ENCODE measurements around the gene TBC1D21.

Gene TBC1D21

GRCh38 chr15:73873456-73873855, at the start of gene TBC1D21:
TBC1D21 (plus strand) TSS chr15:73873564; CDS start chr15:73873710, 146 bp downstream.
- DNase-seq: no peak

DNA sequence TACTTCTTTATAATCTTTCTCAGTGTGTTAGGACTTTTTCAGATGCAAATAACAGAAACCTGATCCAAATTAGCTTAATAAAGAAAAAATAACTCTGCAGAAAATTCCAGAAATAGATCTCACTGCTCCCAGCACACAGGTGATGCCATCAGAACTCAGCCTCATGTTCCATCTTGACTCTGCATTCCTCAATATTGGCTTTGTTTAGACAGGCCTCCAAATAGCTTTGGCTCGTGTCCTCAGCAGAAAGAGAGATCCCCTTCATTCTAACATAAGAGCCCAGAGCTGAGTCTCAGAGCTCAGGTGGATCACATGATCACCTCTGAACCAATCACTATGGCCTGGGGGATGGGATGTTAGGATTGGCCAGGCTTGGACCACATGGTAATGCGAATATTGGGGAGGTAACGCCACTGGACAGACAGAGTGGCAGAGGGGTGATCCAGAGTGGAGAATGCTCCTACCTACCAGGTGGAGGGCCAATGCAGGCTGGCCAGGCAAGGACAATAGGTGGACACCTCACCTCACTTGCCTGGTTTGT, 46.6 kb upstream of the TBC1D21 start:
- DNase-seq: no peak

- DNase-seq: no peak
Observed at GRCh38 chr15:73829523-73829922, 43.8 kb upstream of the TBC1D21 start.

DNA sequence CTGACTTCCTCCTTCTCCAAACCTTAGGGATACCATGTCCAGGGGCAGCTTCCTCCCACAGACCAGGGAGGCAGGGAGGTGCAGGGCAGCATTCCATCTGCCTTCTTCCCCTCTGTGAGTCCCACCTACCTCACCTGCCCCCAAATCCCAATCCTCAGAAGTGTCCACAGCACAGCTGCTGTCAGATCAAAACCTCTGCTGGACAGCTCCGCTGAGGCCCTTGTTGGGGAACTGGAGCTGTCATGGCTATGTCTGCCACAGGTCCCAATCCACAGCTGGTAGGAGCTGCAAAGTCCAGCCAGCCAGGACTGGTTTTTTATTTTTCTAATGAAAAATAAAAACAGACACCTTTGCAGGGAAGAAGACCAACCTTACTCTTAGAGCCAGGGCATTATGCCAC, 40.7 kb upstream of the TBC1D21 start:
- DNase-seq: no peak

- no peak for DNase-seq
Observed at GRCh38 chr15:73836845-73837244, 36.5 kb upstream of the TBC1D21 start.

- no peak for DNase-seq
Observed at GRCh38 chr15:73838831-73839426, 34.4 kb upstream of the TBC1D21 start.

- DNase-seq: no peak
Observed at GRCh38 chr15:73839699-73840377, 33.5 kb upstream of the TBC1D21 start.

DNA sequence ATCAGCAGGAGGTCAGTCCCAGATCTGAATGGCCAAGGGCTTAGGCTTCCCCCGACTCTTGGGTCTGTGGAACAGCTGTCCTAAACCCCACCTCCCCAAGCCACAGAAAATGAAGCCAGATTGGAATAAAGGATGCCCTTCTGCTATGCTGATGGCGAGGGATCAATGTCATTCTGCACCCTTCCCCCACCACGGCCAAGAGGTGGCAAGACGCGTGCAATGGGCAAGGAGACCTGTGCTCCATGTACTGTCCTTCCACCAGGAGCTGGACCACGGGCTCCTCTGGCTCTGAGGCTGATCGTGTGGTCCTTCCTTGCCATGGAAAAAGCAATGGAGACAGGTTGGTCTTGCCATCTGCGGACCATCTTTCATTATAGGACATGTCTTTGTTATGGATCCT, 32.6 kb upstream of the TBC1D21 start:
- DNase-seq: no peak

DNA sequence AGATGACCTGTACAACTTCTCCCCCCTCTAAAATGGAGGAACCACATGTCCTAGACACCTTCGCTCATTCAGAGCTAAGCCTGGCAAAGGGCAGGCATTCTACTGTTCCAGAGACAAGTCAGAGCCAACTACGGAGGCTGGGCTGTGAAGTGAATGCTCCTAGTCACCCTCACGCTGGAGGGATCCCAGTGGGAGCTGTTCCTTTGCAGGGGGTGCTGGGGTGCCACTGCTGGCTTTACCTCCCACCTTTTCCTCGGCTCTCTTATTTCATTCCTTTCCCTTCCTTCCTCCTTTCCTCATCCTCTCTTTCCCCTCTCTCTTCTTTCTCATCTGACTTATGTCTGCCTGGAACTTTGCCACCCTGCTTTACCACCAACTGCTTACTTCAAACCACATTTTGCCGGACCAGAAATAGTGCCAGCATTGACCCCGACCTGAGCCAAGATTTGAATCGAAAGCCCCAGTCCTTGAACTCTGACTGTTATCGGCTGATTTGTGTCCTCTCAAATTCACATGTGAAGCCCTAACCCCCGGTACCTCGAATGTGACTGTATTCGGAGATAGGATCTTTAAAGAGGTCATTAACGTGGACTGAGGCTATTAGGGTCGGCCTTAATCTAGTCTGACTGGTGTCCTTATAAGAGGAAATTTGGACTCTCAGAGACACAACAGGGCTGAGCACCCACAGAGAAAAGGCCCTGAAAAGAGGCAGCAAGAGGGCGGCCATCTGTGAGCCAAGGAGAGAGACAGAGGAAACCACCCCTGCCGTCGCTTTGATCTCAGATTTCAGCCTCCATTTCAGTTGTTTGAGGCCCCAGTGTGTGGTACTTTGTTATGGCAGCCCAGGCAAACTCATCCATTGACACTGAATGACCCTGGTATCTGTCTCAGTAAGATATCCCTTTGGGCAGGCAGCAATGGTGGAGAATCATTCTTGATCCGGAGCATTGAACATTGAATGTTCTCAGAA, 31.3 kb upstream of the TBC1D21 start:
- DNase-seq: no peak

GRCh38 chr15:73843787-73844186, 29.6 kb upstream of the TBC1D21 start:
- no peak for DNase-seq

DNA sequence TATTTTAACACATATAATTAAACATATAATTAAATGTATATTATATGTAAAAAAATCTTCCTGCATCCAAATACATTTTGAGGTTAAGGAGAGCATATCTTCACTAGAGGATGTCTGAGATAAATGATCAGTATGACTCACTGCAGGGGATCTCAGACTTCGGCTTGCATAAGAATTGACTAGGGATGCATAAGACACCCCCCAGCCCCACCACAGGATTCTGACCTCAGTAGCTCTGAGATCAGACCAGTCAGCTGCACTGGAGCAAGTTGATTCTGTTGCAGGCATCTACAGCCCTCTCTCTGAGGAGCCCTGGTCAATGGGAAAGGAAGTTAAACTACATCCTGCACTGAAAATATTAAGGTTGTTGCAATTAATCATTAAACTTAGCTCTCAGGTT, 29.0 kb upstream of the TBC1D21 start:
- no peak for DNase-seq

DNA sequence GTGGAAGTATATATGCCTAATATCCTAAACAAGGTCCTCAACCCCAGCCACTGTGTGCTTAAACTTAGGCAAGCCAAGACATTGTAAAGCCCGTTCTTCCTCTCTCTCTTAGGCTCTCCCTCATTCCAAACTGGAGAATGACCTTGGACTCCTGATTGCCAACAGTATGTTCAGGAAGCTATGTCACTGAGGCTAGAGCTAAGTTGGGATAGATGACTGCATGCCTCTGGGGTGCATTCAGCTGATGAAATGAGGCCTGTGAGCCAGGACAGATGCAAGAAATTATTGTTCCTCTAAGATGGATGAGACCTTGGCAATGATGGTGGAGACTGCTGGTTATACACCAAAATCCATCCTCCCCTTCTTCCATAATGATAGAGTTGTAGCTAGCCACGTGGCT, 27.9 kb upstream of the TBC1D21 start:
- no peak for DNase-seq

DNA sequence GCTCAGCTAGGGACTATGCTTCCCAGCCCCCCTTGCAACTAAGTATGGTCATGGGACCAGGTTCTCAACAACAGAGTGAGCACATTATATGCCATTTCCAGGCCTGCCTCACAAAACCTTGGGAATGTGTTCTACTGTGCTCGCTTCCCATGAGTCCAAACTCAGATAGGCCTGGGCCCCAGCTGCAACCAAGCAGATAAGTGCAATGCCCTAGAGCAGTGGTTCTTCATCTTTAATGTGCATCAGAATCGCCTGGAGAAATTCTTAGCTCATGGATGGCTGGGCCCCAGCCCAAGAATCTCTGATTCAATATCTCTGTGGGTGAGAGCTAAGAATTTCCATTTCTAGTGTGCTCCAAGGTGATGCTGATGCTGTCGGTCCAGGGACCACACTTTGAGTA, 27.5 kb upstream of the TBC1D21 start:
- no peak for DNase-seq

DNA sequence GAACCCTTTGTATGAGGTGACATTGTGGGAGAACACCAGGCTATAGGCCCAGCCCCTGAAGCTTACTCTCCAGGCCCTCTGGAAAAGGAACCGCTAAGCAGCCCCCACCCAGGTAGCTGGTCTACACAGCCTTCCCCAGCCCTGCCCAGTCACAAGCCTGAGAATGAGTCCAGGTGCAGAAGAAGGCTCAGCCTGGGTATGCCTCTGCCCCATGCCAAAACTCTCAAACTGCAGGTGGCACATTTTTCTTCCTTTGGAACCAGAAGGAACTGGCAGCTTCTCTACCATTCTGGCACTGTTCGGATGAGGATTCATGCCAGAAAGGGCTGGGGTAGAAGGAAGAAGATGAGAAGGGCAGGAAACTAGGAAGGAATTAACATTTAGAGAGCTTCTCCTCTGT, 23.7 kb upstream of the TBC1D21 start:
- no peak for DNase-seq

GRCh38 chr15:73850228-73850627, 23.1 kb upstream of the TBC1D21 start:
- DNase-seq: no peak

DNA sequence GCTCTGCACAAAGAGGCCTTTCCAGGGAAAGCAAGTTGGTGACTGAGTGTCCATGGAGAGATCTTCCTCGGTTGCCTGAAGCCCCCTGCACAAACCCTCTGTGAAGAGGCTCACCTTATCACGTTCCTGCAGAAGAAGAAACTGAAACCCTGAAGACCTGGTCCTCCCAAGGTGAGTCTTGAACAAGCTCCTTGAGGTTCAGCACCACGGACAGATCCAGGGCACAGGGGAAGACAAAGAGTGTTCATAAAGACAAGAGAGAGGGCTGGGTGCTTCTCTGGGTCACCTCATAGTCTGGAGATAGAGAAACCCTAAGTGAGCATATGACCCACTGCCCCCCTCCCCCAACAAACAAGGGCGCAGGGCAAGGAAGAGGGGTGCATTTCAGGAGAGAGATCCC, 21.7 kb upstream of the TBC1D21 start:
- DNase-seq: no peak

GRCh38 chr15:73852507-73852906, 20.9 kb upstream of the TBC1D21 start:
- DNase-seq: no peak

GRCh38 chr15:73854265-73854664, 19.1 kb upstream of the TBC1D21 start:
- DNase-seq: no peak

DNA sequence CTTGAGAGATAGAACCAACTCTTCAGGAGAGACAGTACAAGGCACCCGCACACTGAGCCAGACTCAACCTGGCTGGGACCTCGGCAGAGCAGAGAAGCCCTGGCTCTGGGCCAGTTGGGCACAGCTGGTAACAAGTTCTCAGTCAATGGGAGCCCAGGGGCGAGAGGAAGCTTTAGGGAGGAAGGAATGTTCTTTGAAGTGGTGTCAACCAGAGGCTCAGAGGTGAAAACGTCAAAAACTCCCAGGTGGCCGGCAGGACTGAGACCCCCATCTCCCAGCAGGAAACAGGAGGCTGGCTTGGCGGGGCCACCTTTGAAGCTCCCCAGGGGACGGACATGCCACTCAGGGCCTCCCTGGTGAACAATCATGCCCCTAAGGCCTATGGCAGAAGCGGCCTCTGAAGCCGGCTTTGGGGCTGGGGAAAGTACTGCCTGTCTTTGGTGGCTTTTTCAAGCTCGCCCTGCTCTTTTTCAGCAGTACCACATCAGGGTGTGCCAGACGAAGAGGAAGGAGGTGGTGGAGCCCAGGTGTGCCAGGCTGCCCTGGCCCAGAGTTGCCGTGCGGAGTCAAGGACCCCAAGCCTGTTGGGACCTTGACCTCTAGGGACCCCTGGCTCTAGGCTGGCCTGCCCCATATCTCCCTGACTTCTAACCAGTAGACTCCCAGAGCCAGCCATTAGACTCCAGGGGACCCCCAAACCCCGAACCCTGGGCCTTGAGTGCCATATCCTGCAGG, 16.7 kb upstream of the TBC1D21 start:
- no peak for DNase-seq

DNA sequence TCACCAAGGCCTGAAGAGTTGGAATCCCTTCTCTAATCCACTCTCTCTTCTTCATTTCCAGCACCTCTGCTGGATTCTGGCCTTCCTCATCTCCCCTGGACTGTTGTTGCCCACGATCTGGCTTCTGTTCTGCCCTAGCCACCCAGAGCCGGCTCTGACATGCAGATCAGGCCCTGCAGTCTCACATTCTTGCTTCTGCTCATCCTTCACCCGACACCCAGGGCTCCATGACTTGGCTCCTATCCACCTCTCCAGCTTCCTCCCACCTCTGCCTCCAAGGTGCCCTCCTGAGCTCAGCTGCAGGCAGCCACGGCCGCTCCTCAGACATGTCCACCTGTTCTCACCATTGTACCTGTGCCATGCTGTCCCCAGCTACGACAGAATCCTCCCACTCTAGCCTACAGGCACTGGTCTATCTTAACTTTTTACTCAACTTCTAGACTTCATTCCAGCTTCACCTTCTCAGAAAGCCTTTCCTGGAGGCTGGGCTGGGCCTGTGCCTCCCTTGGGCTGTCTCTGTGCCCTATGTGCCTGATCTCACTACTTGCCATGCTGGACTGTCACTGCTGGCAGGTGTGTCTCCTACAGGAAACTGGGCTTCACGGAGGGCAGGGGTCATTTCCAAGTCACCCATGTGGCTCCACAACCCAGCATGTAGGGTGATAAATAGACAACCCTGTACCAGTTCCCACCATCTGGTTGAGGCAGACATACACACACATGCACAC, 16.0 kb upstream of the TBC1D21 start:
- DNase-seq: no peak

DNA sequence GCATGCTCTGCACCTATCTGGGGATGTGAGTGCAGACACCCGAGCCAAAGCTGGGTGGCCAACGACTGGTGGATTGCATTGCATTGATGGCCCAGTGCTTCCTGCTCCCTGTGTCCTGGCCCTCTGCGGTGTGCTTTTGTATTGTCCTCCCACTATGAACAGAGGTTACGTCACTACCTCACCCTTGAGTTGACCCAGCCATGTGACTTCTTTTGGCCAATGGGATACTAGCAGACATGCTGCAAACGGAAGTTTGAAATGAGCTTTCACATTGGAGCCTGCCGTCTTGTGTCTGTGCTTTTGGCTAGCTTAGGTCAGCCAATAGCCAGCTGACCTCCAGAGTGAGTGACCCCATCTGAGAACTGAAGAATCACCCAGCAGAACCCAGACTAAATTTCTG, 15.3 kb upstream of the TBC1D21 start:
- no peak for DNase-seq

GRCh38 chr15:73862276-73862675, 11.1 kb upstream of the TBC1D21 start:
- DNase-seq: no peak

All from NCI-H2107 (cell line).